Activated T-helper 9 cell treated with anti-CD3 and anti-CD28 coated beads, Interleukin-2, amount 50 U/mL, for 16 hours (primary cell): ENCODE data around the gene B9D1.

Experiments used
- DNase-seq: peaks from one replicate; pipeline ENCODE4 v3.0.0-alpha.2; 2020; ENCODE audit warnings: low read depth

The B9D1 gene

DNA sequence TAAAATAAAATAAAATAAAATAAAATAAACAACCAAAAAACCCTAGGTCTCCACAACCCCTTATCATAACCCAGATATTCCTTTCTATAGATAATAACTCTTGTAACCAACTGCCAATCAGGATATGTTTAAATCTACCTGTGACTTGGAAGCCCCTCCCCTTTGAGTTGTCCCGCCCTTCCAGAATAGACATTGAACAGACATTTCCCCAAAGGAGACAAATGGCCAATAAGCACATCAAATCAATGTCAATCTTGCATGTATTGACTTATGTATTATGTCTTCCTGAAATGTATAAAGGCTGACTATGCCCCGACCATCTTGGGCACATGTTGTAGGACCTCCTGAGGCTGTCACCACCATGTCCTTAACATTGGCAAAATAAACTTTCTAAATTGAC is 14.3 kb upstream of the B9D1 start:
- no peak for DNase-seq

DNA sequence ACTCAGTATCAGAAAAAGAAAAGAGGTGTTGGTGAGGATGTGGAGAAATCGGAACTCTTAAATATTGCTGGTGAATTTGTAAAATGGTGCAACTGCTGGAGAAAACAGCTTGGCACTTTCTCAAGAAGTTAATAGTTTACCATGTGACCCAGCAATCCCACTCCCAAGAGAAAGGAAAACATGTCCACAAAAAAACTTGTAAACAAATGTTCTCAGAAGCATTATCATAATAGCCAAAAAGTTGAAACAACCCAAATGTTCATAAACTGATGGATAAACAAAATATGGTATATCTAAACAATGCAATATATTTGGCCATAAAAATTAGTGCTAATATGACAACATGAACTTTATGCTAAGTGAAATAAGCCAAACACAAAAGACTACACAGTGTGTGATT is 13.2 kb upstream of the B9D1 start:
- no peak for DNase-seq

DNA sequence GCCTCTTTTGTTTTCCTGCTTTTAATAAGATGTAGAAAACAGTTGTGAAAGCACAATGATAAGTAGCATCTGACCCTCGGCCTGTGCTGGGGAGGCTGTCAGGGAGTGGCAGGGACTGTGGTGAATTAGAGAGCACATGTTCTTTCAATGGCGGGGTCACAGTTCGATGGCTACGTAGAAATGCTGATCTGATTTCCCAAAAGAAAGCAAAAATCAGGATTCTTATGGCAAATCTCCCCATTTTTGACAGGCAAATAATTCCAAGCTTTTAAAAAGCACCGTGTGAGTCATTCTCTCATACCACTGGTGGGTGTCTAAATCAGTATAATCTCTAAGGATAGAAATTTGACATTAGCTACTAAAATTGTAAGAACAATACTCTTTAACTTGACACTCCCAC is 11.6 kb upstream of the B9D1 start:
- no peak for DNase-seq

DNA sequence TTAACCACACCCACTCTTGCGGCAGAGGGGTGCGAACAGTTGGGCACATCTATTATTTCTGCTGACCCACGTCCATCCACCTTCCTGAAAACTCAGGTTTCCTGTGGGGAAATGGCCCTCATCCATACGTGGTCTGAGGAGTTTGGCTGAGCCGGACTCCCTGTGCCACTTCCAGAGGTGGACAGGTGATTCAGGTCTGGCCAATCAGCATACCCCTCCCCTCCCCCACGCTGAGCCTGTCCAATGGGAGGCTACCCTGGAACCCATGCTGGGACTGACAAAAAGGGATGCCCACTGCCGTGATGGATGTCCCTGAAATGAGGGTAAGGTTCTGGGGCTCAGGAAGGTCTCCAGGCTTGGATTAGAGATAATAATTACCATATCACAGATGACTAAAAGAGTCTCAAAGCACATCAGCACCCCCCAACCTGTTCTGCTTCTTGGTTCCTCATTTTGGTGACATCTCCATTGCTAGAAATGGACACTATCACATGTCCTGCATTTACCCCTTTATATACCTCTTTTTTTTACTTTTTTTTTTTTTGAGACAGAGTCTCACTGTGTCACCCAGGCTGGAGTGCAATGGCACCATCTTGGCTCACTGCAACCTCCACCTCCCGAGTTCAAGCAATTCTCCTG is 10.5 kb upstream of the B9D1 start:
- DNase-seq = no peak

DNA sequence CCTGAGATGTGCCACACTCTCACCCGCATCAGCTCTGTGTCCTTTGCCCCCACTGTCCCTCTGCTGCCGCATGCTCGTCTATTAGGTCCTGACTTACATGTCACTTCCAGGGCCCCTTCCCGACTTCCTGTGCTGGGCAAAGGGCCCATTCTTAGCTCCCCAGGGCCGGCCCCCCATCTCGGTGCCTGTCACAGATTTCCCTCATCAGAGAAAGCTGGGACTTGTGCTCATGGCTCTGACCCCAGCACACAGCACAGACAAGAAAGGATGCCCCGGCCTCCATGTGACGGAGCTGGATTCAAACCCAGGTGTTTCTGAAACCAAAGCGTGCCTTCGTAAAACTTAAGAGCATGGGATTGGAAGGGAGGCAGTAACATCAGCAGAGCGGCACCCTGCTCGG is 9.9 kb upstream of the B9D1 start:
- no peak for DNase-seq

DNA sequence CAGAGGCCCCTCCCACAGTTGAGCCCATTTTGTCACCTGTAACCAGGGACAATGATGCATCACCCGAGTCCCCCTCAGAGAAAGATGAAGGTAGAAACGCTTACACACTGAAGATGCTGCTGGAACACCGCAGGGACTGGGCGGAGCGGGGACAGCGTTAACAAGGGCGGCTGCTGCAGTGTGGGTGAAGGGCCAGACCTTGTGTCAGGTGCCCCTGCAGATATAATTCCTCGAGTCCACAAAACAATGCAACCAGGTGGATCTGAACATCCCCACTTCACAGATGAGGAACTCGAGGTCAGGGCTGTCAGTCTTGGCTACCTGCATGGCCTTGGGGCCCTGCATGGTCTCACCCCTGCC is 9.5 kb upstream of the B9D1 start:
- no peak for DNase-seq

DNA sequence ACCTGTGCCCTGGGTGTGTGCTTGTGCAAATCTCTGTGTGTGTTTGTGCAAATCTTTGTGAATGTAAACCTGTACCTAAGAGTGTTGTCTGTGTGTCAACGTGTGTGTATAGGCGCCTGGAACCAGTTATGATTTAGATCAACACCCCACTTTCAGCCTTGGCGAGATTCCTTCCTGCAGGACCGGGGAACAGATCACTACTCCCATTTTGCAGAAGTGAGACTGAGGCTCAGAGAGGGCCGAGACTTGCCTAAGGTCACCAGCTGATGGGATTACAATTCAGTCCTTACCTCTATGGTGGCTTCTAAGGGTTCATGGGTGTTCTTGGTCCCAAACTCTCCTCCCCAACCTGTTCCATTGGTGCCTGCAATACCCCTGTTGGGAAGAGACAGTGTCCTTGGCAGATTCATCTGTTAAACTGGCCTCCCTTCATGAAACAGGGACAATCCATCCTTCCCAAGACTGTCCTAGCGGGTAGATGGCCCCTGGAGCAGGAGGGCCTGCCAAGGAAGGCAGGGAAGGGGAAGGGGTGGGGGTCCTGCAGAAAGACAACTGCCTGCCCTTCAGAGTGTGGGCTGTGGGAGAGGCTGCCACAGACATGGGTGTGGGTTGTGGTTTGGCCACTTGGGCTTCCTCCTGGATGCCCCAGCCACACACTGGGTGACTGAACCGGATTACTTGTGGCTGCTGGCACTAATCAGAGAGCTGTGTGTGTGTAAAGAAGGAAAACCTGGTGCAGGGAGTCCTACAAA is 8.9 kb upstream of the B9D1 start:
- no peak for DNase-seq

DNA sequence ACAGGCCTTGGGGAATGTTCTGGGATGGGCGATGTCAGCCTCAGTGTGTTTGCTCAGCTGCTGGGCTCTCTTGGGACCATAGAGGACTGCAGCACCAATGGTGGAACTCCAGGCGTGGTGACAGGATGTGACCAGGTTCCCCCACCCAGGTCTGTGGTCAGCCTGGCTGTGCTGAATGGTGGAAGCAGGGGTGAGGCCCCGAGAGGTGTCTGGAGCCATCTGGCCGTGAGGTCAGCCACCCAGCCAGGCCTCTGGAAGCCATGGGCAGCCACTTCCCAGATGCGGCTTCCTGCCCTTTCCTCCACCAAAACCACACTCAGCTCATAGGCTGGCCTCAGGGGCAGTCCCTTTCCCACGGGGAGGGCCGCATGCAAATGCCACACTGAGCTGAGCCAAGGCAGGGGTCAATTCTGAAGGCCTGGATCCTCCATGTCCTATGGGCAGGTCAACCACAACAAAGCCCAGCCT is 8.0 kb upstream of the B9D1 start:
- DNase-seq = no peak

DNA sequence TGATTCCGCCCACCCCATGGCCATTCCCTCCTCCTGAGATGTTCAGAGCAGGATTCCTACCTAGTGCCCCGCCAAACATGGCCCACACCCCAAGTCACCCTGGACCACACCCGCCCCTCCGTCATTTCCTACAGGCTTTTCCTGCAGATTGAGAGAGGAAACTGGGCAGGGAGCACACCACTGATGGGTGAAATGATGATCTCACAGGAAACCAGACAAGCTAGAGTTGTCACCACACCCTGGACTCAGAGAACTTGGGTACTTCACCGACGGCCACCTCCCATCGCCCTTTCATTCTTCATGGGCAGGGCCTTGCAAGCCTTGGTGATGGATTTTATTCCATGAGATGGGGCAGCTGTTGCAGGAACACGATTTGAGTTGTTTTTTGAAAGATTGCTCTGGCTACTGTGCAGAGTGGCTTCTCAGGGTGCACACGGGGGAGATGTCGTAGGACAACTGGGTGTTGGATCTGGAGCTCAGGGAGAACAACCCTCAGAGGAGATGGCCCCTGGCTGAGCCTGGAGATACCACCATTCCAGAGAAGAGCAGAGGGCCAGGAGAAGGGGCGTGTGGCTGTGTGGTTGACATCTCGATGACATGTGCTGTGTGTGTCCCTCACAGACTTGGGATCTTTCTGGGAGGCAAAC is 7.4 kb upstream of the B9D1 start:
- DNase-seq = no peak

DNA sequence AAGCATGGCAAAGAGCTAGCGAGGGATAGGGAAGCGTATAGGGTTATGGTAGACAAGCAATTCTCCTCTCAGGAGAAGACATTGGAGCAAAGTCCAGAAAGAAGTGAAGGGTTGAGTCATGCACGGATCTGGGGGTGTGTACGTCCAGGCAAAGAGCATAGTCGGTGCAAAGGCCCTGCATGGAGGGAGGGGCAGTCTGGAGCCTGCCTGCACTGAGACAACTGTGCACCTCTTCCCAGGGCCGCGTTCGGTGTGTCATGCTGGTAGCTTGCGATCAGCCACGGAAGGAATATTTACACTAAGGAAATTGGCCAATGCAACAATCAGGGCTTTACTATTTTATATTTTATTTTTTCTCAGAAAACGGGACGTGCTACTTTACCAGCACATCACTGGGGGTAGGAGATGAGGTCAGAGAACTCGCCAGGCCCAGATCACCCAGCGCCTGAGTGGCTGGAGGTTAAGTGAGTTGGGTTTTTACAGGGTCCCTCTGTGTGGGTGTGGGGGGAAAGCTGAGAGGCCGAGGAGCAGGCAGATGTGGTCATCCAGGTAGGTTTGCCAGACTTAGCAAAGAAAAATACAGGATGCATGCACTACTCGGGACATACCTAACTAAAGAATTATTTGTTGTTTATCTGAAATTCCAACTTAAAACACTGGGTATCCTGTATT is 6.7 kb upstream of the B9D1 start:
- DNase-seq = no peak

DNA sequence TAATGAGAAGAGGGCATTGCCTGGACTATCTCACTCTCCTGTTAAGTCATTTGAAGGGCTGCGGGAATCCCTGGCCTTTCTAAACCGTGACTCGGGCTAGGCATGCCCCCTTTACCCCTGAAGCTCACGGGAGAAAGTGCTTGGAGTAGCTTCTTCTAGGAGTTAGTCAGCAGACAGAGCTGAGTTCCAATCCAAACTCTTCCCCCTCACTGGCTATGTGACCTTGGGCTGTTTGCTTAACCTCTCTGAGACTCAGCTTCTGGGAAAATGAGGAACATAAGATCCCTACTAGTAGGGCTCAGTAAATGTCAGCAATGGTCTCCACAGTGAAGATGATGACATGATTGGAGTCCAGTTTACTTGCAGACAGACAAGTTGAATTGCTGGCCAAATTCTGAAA is 5.7 kb upstream of the B9D1 start:
- no peak for DNase-seq

DNA sequence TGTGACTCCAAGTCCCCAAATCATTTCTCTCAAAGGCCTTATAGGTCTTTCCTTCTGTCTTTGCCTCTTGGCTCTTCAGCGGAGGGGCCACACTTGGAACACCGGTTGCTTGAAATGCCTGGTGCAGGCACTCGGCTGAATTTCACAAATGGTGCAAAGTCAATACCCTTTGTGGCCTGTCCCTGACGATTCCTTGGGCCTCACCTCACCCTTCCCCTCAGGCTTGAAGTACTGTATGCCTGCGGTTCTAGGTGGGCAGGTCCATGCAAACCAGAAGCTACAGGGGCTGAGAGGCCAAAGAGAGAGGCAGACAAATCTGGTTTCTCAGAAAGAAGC is 4.1 kb upstream of the B9D1 start:
- no peak for DNase-seq

DNA sequence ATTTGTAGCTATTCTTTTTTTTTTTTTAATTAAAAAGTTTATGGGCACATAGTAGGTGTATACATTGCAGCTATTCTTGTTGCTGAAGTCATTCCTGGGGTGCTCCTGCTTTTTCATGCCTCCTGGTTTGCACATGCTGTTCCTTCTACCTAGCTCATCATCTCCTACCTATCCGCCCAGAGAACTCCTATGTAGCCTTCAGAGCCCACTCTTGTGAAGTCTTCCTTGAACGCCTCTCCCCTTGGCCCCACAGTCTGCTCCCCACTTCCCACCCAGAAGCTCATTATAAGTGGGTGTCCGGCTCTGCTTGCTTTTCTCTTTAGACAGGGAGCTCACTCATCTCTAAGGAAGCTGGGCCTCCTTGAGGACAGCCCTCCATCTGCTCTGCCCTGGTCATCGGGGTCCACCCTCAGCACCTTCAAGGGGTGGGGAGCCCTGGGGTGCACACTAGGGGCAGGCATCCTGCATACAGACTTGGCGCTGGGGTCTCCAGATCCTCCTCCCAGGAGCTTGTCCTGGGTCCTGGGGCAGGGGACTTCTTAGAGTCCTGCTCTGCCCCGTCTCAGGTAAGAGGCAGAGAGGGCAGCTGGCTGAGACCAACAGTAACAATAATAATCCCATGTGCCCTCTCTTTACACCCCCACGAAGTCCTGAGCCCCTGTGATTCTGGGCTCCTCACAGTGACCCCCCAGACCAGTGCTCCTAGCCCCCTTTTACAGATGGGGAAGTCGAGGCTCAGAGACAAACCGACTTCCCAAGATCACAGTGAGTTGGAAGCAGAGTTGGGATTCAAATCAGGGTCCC is 3.5 kb upstream of the B9D1 start:
- DNase-seq = no peak

DNA sequence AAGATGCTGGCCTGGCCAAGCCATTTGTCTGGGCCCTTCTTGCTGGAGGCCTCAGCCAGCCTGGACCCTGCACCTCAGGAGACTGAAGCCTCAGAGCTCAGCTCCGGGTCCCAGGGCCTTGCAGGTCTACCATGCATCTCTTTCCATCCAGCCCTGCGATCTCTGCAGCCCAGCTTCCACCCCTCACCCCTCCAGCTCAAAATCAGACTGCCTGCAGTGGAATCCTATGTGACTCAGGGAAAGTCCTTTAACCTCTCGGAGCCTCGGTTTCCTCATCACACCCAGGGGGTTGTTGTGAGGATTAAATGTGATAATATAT is 2.9 kb upstream of the B9D1 start:
- no peak for DNase-seq

DNA sequence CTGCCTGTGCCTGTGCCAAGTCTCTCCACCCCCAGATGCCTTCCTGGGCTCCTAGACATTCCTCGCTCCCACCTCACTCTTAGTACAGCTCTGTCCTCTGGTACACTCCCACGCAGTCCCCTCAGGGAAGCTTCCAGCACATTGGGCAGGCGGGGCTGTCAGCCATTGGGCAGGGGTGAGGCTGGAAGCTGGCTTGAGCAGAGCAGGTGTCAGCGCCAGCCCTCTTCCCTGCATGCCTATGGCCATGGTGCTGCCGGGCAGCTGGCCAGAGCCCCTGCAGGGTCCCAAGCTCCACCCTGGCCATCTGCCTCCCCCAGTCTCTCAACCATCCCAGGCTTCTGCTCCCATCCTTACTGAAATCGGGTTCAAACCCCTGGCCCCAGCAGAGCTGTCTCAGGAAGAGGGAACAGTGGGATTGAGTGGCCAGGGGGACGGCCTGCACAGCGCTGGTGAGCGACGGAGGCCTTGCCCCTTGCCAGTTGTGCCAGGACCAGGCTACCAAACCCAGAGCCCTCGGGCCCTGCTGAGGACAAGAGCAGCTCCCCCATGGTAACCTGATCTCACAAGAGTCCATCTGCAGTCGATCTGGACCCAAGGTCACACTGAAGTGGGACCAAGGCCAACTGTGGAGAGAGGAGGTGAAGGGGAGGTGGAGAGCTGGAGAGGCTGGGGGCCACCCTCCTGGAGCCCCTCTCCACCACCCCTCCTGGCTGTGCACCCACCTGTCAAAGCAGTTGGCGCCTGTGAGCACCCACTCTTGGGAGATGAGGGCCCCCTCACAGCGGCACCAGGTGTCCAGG is 2.4 kb upstream of the B9D1 start:
- DNase-seq = no peak

DNA sequence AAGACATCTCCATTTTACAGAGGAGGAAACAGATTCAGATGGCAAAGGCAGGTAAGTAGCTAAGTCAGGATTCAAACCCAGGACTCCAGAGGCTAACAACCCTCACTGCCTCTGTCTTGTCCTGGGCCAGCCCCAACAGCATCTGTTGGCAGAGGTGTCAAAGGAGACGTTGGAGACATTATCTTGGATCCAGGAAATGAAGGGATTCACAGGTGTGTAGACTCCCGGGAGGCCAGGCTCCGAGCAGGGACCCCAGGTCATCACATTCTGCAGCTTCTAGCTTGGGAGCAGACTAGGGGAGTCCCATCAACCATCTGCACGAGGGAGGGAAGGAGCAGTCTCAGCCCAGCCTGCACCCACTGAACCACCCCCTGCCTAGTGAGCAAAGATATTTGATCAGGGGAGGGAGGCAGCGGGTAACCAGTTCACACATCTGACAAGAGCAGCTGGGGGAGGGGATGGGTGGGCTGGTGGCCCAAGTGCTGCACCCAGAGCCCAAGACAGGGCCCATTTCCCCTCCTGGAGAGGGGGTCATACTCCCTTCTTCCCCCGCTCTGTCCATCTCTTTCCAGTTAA is 1.0 kb upstream of the B9D1 start:
- no peak for DNase-seq

DNA sequence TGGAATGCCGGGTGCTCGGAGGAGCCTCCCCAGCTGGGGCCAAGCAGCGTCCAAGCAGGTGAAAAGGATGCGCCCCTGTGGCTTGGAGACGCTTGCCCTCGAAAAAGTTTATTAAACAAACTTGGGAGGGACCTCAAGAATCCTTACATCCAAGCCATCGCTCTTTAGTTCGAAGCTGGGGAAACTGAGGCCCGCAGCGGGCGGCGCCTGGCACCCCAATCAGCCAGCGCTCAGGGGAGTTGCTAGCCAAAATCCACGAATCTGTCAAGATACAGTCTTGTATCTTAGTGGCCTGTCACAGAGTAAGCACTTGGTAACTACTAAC is 553 bp upstream of the B9D1 start:
- no peak for DNase-seq

DNA sequence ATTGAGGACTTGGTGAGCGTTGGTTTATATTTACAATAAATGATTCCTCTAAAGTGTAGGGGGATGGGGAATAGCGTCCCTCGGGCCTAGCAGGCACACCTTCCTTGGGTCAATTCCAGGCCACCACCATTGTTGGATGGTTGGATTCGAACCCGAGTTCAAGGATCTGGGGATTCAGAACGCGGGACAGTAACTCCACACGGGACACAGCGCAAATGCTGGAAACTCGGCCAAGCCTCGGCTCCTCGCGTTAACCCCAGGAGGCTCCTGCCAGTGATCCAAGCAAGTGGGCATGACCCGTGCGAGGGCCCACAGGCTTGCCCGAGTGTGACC is 613 bp downstream of the B9D1 start:
- no peak for DNase-seq

DNA sequence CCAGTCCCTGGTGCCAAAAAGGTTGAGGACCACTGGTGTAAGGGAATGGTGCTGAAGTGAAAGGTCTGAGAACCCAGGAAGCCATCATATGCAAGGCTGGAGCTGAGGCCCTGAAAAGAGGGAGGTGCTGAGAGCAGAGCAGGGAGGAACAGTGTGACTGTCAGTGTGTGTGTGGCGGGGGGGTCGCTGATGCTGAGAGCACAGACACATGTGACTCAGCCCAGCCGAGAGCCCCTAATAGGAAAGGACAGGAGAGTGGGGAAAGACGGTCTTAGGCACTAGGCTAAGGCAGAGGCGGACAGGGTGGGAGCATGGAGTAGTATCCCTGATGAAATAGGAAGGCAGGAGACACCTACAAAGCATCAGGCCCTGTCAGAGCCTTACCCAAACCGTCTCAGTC is 1.2 kb downstream of the B9D1 start:
- no peak for DNase-seq

DNA sequence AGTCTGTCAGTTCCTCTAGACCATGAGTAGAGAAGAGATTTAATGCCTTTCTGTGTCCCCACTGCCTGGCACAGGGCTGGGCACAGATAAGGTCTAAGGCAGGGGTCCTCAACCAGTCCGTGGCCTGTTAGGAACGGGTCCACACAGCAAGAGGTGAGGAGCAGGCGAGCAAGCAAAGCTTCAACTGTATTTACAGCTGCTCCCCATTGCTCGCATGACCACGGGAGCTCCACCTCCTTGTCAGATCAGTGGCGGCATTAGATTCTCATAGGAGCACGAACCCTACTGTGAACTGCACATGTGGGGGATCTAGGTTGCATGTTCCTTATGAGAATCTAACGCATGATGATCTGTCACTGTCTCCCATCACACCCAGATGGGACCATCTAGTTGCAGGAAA is 1.8 kb downstream of the B9D1 start:
- DNase-seq = no peak

DNA sequence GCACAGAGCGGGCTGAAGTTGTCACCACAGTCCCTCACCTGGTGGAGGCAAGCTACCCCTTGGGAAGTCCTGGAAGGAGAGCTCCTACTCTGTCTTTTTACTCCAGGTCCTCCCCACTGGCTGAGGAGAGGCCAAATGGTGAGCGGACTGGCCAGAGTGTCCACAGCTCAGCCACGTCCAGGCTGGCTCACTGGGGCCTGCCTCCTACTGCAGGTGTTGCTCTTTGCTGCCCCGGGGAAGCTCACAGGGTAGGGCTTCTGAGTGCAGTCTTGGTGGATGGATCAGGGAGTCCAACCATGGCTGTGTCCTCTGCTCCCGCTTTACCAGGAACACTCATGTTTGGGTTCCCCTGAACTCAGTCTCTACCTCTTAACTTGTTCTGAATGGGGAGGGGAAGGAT is 2.7 kb downstream of the B9D1 start:
- no peak for DNase-seq

DNA sequence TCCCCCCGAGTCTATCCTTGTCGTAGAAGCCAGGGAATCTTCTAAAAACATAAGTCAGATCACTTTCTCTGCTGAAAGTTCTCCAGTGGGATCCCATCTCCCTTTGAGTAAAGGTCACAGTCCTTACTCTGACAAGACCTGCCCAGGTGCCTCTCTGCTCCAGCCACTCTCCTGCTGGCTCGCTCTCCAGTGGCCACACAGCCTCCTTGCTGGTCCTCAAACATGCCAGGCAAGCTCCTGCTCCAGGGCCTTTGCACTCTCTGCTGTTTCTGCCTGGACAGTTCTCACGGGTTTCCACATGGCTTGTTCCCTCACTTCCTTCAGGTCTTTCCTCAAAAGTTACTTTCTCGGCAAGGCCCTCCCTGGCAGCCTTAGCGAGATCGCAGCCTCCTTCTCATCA is 3.4 kb downstream of the B9D1 start:
- no peak for DNase-seq
